Tibial nerve (tissue), 4 donors: ENCODE data around the gene ERBB4. TPM values are rescaled to one million over a fixed set of nuclear protein-coding genes. Genes with fewer than 3 reads are reported as not detected.

Source experiments
- DNase-seq, 2 donors: peaks; one replicate each; pipeline ENCODE4 v3.0.0-alpha.2; 2019; ENCODE audit warnings: low spot score in 2 of 2
- H3K27ac ChIP-seq, 4 donors: fragments of 200-600 bp; sonication (generic) in 3 of 4; one replicate each; pipeline ENCODE4 v1.5.1; 2017 to 2019; ENCODE audit warnings: mild to moderate bottlenecking in 1 of 4
- H3K27me3 ChIP-seq, 2 donors: fragments of 200-600 bp; sonication (generic) in 1 of 2; one replicate each; pipeline versions ENCODE4 v1.5.1 to v1.6.0; 2017 to 2019
- H3K36me3 ChIP-seq, 3 donors: fragments of 200-600 bp; sonication (generic); one replicate each; pipeline ENCODE4 v1.5.1; 2018 to 2019
- H3K4me1 ChIP-seq, 4 donors: fragments of 200-600 bp; sonication (generic) in 3 of 4; one replicate each; pipeline ENCODE4 v1.5.1; 2017 to 2019
- H3K4me3 ChIP-seq, 4 donors: fragments of 200-600 bp; sonication (generic) in 3 of 4; one replicate each; pipeline ENCODE4 v1.5.1; 2017 to 2019; ENCODE audit warnings: mild to moderate bottlenecking in 1 of 4, moderate library complexity in 1 of 4
- H3K9me3 ChIP-seq, 4 donors: fragments of 200-600 bp; sonication (generic) in 3 of 4; one replicate each; pipeline ENCODE4 v1.5.1; 2017 to 2019
- CTCF ChIP-seq, 5 experiments: fragments of 200-600 bp in 3 of 5; fragments of 450-650 bp in 2 of 5; sonication (generic) in 3 of 5; IDR thresholded peaks; one replicate each; pipeline ENCODE4 v1.5.1; 2016 to 2019; ENCODE audit warnings: antibody characterized with exemption in 5 of 5, mild to moderate bottlenecking in 3 of 5, moderate library complexity in 2 of 5
- EP300 ChIP-seq, 2 donors: sonication (generic); formaldehyde crosslinking; IDR thresholded peaks; one replicate each; pipeline ENCODE4 v1.6.1; 2017; ENCODE audit warnings: antibody characterized with exemption in 2 of 2, mild to moderate bottlenecking in 1 of 2
- POLR2A ChIP-seq, 2 donors: fragments of 450-650 bp; IDR thresholded peaks; one replicate each; pipeline ENCODE4 v1.6.1; 2017; ENCODE audit warnings: antibody characterized with exemption in 2 of 2, mild to moderate bottlenecking in 2 of 2, moderate library complexity in 2 of 2
- WGBS, 2 donors: methylation state at CpG; one replicate each; pipeline ENCODE4 v1.1.5; 2018; 5-methylcytosine and 5-hydroxymethylcytosine counted together
- total RNA-seq, 4 donors: library from RNA; depleted of rRNA; stranded (reverse); fragments of >200 nt; gene quantifications; one replicate each; pipeline ENCODE4 v1.1.0, GENCODE V29; 2016

The ERBB4 gene
- total RNA-seq, 4 donors from 2014 or later, result 2.4 to 3.3 (median 2.9) TPM

GRCh38 chr2:212141499-212141898 is 397.1 kb downstream of the ERBB4 start:
- WGBS, 2 donors, result 89 to 95% methylated on average over 1 of the region's 1 CpG
- no peak for DNase-seq
- H3K27me3 ChIP-seq, result no peaks in the 10 kb centered on the region
- H3K36me3 ChIP-seq, result no peaks in the 10 kb centered on the region
- no peaks in the 10 kb centered on the region for H3K4me1 ChIP-seq
- no peaks in the 10 kb centered on the region for H3K9me3 ChIP-seq
- no peak for TF ChIP-seq POLR2A (IDR thresholded peaks at IDR 0.05)
- no peak for TF ChIP-seq EP300 (IDR thresholded peaks at IDR 0.05)
- no peak for TF ChIP-seq CTCF (IDR thresholded peaks at IDR 0.05)
- no peak overlapping the region for H3K4me3 ChIP-seq
- no peak overlapping the region for H3K27ac ChIP-seq

- no peak for DNase-seq
- Histone ChIP-seq H3K9me3 (no peaks in the 10 kb centered on the region), H3K27me3 (no peaks in the 10 kb centered on the region), H3K4me3 (no peak overlapping the region), H3K4me1 (no peaks in the 10 kb centered on the region), H3K27ac (no peak overlapping the region), H3K36me3 (no peaks in the 10 kb centered on the region)
- no peak for TF ChIP-seq POLR2A (IDR thresholded peaks at IDR 0.05)
- no peak for TF ChIP-seq EP300 (IDR thresholded peaks at IDR 0.05)
- no peak for TF ChIP-seq CTCF (IDR thresholded peaks at IDR 0.05)
- WGBS, 2 donors, result 68 to 78% methylated on average over 2 of the region's 2 CpGs
Measured at GRCh38 chr2:212136216-212136795, 402.3 kb downstream of the ERBB4 start.

- WGBS, 2 donors, result 42 to 49% methylated on average over 2 of the region's 2 CpGs
- no peaks in the 10 kb centered on the region for H3K36me3 ChIP-seq
- H3K27ac ChIP-seq, result no peak overlapping the region
- H3K9me3 ChIP-seq, result no peaks in the 10 kb centered on the region
- H3K4me3 ChIP-seq, result no peak overlapping the region
- H3K4me1 ChIP-seq, result no peaks in the 10 kb centered on the region
- no peak for TF ChIP-seq EP300 (IDR thresholded peaks at IDR 0.05)
- TF ChIP-seq POLR2A (IDR thresholded peaks at IDR 0.05), result no peak
- no peak for DNase-seq
- H3K27me3 ChIP-seq, result no peaks in the 10 kb centered on the region
Measured at GRCh38 chr2:212135739-212136138, 402.9 kb downstream of the ERBB4 start.

GRCh38 chr2:212133337-212133736 is 405.3 kb downstream of the ERBB4 start:
- Histone ChIP-seq H3K4me1 (no peaks in the 10 kb centered on the region), H3K4me3 (no peak overlapping the region), H3K9me3 (no peaks in the 10 kb centered on the region), H3K36me3 (no peaks in the 10 kb centered on the region), H3K27me3 (no peaks in the 10 kb centered on the region), H3K27ac (no peak overlapping the region)
- no peak for TF ChIP-seq EP300 (IDR thresholded peaks at IDR 0.05)
- no peak for TF ChIP-seq CTCF (IDR thresholded peaks at IDR 0.05)
- no peak for TF ChIP-seq POLR2A (IDR thresholded peaks at IDR 0.05)
- no peak for DNase-seq
- WGBS, 2 donors, result 89 to 91% methylated on average over 2 of the region's 2 CpGs

GRCh38 chr2:212124598-212124997 is 414.0 kb downstream of the ERBB4 start:
- WGBS, 2 donors, result 83 to 85% methylated on average over 10 of the region's 10 CpGs

More at GRCh38 chr2:212124598-212124997, 414.0 kb downstream of the ERBB4 start:
- Histone ChIP-seq H3K36me3 (no peaks in the 10 kb centered on the region), H3K27ac (no peak overlapping the region), H3K4me1 (no peaks in the 10 kb centered on the region), H3K27me3 (no peaks in the 10 kb centered on the region), H3K4me3 (no peak overlapping the region), H3K9me3 (no peaks in the 10 kb centered on the region)
- TF ChIP-seq CTCF (IDR thresholded peaks at IDR 0.05) (no peak), POLR2A (IDR thresholded peaks at IDR 0.05) (no peak), EP300 (IDR thresholded peaks at IDR 0.05) (no peak)
- DNase-seq, result no peak
